GM19240 (cell line): ENCODE data around the gene MRPL19.

Experiments
- DNase-seq: peaks from one replicate; pipeline ENCODE4 v3.0.0; 2011; ENCODE audit warnings: low spot score; ENCODE audit not compliant: insufficient read length

MRPL19 gene

GRCh38 chr2:75729861-75730260 lies 83.3 kb downstream of the MRPL19 start:
- no peak for DNase-seq

GRCh38 chr2:75736276-75736675 lies 89.7 kb downstream of the MRPL19 start:
- DNase-seq: no peak

- DNase-seq: no peak
Observed at GRCh38 chr2:75737961-75738360, 91.4 kb downstream of the MRPL19 start.
